Caki2 (cell line): Measurements from ENCODE around the gene GNRH2. TPM values are rescaled to one million over a fixed set of nuclear protein-coding genes. Genes with fewer than 3 reads are reported as not detected.
A peak's percentile ranks its signal among the peaks of the same experiment; 100 is the strongest.
"Not testable (repeated sequence)": the region's sequence is repeated elsewhere in the genome, so short reads cannot be mapped to it uniquely, and the experiment has no call there.

Experiments
- DNase-seq: peaks from one replicate; pipeline ENCODE4 v3.0.0-alpha.2; 2015; ENCODE audit warnings: low read depth
- in situ Hi-C: cut with HindIII; loops from 2 replicates; pipeline ENCODE4 v1.10.0; 2016; ENCODE audit warnings: low sequenced_read_pairs, low pct_unique_long_range_greater_than_20kb, mixed read lengths
- total RNA-seq: library from RNA; depleted of rRNA; stranded (reverse); fragments of >200 nt; shearing (Covaris generic); gene quantifications from 2 replicates; pipeline ENCODE4 v1.2.3, GENCODE V29; 2014; ENCODE audit warnings: low replicate concordance; rRNA removed

The GNRH2 gene, protein sequence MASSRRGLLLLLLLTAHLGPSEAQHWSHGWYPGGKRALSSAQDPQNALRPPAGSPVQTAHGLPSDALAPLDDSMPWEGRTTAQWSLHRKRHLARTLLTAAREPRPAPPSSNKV
- not detected in 2 replicates for total RNA-seq

DNA sequence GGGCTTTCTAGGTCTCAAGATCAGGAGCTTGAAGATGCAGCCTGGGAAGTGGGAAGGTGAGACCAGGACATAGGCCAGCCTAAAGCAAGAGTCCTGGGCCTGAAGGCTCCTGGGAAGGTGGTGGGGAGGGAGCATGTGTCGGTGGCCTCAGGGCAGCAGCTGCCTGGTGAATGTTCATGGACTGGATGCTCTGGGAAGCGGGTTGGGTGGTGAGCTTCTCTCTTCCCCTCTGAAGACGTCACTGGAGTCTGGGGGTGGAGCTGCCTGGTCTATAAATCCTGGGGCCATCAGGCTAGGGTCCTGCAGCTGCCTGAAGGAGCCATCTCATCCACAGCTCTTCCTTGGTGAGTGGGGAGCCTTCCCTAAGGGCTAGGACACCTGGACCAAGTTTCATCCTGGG, at the start of gene GNRH2:
TSS of gene GNRH2 (plus strand) at position 301 of the 400 bp plus-strand sequence. CDS start 793 bp downstream, outside the sequence.
- DNase-seq, result no peak
- in situ Hi-C loops, result no loop called here

DNA sequence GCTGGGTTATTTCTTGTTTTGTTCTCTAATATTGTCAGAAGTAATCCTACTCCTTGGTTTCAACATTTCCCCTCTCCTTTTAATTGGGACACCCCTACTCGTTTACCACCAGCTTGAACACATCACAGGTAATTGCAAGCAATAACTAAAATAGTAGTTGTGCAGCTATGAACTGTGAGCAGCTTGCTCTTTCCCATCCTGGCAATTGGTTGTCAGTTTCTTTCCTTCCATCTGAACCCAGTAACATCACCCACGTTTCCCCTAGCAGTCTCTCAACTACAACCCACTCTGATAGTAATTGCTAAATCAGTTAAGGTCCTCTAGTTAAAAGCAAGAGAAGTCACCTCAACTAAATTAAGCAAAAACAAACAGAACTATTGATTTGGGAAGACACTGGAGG, 47.6 kb upstream of the GNRH2 start:
- in situ Hi-C loops, result no loop called here
- DNase-seq, result no peak

DNA sequence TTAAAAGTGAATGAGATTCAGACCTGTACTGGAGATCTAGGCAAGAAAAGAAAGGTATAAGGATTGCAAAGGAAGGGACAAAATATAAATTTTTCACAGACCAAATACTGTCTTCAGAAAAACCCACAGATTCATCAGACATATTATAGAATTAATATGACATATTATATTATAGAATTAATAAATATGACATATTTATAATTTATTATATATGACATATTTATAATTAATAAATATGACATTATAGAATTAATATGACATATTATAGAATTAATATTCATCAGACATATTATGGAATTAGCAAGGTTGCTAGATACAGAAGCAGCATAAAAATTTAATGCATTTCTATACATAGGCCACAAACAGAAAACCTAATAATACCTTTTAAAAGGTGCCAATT, 44.7 kb upstream of the GNRH2 start:
- DNase-seq, result no peak
- in situ Hi-C loops, result no loop called here

DNA sequence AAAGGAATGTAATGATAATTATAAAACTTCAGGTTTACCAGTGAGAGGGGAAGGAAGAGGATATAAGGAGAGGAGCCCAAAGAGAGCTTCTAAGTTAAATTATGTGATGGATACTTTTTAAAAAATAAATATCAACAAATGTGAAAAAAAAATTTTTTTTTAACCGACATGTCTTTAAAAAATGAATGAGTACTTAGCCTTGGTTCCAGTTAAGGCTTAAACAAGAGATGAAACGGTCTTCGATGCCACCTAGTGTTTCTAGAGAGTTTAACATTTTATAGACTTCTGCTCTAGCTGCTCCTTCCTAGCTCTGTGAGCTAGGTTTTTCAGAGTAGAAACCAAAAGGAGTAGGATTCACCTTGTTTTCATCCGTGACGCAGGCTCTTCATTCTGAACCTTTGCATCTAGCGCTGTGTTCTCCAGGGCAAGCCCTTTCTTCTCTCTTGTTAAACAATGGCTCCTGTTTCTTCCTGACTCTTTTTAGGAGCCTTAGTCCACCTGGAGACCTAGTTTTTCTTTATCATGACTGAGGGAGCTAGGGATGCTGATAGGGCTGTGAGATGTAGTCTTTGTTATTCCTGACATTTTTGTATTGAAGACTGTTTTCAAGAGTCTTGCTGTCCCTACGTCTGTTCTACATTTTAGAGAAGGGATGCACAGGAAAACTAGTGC, 42.4 kb upstream of the GNRH2 start:
- DNase-seq, result peak; percentile 48
- in situ Hi-C loops, result no loop called here

DNA sequence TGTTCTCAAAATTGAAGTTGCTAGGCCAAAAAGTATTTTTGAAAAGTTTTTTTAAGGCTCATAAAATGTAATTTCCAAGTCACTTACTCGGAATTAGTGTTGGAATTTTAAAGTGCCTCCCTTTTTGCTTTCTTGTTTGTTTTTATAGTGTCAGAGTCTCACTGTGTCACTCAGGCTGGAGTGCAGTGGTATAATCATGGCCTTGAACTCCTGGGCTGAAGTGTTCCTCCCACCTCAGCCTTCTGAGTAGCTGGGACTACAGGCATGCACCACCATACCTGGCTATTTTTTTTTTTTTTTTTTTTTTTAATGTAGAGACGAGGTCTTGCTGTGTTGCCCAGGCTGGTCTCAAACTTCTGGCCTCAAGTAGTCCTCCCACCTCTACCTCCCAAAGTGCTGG, 40.0 kb upstream of the GNRH2 start:
- in situ Hi-C loops, result no loop called here

DNA sequence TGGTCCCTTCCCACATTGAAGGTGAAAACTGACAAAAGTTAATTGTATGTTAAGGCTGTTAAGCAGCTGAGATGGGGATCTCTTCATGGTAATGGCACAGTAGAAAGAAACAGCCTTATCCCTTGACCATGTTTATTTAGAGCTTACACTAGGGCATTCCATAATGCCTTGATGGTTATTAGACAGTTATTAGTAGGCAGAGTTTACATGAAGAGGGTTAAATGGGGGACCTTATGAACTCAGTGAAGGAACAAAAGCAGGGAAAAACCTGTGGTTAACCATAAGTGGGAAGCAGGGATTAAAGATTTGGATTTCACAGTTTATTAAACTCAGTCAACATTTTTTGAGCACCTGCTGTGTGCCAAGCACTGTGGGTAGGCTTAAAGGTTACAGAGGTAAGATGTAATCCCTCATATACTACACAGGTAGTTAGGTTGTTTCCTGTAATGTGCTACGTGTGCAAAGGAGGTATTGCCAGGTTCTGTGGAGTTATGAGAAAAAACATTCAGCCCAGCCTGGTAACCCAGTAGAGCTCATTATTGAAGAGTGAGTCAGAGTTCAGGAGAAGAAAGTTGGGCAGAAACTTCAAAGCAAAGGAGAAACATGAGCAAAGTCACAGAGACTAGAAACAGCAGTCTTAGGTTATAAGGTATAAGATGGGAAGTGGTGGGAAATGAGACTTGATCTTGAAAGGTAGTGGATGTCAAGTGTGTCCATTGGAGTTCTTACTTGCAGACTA, 32.3 kb upstream of the GNRH2 start:
- peak; percentile 11 for DNase-seq
- in situ Hi-C loops, result no loop called here

More for the DNA sequence above, 40.0 kb upstream of the GNRH2 start:
- DNase-seq, result no peak

DNA sequence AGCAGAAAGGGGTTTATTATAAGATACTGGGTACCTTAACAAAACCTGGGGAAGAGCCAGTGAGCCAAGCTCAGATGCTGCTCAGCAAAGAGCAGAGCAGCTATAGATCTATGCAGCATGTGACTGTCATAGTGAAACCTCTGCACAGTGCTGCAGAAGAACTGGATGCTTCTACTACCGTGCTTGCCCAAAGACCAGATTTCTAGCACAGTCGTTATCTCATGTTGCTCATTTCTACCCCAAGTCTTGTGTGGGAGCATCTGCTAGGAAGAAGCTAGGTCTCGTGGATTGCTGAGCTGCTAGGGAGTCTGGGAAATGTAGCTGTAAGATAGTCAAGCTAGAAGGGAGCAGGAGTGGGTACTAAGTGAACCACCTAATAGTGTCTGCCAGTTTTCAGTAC, 31.7 kb upstream of the GNRH2 start:
- in situ Hi-C loops, result no loop called here
- no peak for DNase-seq

DNA sequence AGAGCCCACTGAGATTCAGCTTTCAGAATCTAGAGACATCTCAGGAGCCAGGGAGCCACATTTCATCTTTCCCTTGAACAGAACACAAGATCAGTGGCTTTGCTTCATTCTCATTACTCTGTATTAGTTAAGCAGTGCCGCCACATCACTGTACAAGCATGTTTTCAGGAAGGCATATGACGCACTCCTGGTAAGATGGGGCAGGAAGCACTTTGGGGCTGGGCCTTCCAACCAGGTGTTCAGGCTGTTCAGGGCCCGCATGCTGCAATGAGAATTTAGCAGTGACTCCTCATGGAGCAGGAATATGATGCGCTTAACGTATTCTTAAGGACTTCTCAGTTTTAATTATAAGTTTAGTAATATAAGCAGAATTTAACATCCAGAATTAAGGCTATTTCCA, 29.7 kb upstream of the GNRH2 start:
- in situ Hi-C loops, result no loop called here
- no peak for DNase-seq

DNA sequence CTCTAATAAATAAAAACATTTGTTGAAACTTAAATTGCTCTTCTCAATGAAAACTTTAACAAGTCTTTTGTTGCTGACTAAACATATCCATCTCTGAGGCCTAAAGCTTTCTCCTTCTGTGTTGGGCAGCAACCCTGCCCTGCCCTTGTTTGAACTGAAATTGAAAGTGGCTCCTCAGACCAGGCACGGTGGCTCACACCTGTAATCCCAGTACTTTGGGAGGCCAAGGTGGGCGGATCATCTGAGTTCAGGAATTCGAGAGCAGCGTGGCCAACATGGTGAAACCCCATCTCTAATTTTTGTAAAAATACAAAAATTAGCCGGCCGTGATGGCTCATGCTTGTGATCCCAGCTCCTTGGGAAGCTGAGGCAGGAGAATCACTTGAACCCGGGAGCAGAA, 29.2 kb upstream of the GNRH2 start:
- no peak for DNase-seq
- in situ Hi-C loops, result no loop called here

DNA sequence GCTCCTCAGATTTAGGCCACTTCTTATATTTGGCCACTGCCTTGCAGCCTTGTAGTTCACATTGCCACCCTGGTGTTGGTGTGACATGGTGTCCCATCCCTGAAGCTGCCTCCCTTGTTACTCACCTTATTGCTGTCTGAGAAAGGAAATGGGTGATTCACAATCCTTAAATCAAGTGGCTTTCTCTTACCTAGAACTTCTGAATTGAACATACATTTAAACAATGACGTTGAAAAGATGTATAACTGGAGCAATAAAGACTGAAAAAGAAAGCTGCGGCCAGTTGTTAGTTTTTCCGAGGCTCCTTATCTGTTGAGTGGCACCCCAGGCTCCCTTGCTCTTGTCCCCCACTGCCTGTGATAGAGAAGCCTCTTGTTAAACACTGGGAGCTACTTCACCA, 28.8 kb upstream of the GNRH2 start:
- no peak for DNase-seq
- in situ Hi-C loops, result no loop called here

DNA sequence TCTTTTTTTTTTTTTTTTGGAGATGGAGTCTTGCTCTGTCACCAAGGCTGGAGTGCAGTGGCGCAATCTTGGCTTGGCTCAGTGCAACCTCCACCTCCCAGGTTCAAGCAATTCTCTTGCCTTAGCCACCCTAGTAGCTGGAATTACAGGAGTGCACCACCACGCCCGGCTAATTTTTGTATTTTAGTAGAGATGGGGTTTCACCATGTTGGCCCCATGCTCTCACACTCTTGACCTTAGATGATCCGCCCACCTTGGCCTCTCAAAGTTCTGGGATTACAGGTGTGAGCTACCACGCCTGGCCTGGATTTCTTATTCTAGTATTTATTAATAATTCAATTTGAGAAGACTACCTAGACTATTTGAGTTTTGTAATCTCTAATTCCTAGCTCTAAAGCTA, 28.1 kb upstream of the GNRH2 start:
- in situ Hi-C loops, result not testable (repeated sequence)

DNA sequence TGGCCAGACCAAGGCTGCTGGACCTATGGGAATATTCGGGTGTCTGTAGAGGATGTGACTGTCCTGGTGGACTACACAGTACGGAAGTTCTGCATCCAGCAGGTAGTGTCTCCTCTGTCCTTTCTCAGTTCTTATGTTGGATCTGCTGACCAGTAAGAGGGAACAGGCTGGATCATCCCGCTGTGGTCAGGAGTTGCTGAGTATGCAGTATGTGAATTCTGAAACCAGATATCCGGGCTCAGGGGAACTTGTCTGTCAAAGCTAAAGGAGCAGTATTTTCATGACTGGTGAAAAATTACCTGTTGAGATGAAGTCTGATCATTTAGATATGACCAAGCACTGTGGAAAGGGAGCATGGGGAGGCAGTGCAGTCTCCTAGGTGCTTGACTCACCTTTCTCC, 22.1 kb upstream of the GNRH2 start:
- DNase-seq, result no peak
- in situ Hi-C loops, result no loop called here

More for the DNA sequence above, 28.1 kb upstream of the GNRH2 start:
- not testable (repeated sequence) for DNase-seq

DNA sequence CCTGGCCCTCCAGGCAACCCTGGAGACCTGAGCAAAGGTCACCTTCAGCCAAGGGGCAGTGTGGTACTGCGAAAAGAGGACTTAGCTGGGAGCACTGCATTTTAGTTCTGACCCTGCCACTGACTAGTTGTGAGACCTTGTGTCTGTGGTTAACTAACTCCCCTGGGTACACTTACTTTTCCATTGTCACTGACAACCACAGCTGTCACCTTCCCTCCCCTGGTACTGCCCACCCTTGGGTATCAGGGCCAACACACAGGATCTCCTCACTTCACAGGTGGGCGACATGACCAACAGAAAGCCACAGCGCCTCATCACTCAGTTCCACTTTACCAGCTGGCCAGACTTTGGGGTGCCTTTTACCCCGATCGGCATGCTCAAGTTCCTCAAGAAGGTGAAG, 21.6 kb upstream of the GNRH2 start:
- in situ Hi-C loops, result no loop called here
- no peak for DNase-seq

DNA sequence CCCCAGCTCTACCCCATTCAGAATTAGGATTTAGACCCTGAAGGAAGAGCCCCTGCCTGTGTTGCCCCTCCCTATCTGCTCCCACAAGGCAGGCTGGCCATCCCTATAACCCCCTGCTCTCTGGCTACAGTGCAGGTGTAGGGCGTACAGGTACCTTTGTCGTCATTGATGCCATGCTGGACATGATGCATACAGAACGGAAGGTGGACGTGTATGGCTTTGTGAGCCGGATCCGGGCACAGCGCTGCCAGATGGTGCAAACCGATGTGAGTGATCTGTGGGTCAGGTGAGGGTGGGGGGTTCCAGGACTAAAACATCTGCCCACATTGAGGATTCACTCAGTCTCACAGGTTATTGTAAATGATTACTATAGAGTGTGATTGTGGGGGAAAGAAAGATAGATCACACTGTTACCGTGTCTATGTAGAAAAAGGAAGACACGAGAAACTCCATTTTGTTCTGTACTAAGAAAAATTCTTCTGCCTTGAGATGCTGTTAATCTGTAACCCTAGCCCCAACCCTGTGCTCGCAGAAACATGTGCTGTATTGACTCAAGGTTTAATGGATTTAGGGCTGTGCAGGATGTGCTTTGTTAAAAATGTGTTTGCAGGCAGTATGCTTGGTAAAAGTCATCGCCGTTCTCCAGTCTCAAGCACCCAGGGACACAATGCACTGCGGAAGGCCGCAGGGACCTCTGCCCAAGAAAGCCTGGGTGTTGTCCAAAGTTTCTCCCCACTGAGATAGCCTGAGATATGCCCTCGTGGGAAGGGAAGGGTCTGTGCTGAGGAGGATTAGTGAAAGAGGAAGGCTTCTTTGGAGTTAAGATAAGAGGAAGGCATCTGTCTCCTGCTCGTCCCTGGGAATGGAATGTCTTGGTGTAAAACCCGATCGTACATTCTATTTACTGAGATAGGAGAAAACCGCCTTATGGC, 20.6 kb upstream of the GNRH2 start:
- DNase-seq, in situ Hi-C loops: not testable (repeated sequence)

DNA sequence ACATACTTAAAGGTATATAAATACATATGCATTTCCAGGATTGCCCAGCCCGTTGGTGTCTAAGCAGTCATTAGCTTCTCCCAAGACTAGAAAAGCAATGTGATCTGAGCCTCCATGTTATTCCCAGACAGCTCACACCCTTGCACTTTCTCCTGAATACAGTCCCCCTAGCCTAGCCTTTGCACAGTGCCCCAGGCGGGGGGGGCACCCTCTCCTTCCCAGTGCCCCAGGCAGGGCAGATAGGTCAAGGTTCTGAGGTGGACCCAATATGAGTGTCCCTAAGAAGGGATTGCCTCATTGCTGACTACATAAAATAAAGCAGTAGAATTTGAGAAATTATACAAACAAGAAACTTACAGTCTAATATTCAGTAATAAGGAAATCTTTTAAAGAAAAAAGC, 15.4 kb upstream of the GNRH2 start:
- in situ Hi-C loops, result no loop called here
- no peak for DNase-seq

DNA sequence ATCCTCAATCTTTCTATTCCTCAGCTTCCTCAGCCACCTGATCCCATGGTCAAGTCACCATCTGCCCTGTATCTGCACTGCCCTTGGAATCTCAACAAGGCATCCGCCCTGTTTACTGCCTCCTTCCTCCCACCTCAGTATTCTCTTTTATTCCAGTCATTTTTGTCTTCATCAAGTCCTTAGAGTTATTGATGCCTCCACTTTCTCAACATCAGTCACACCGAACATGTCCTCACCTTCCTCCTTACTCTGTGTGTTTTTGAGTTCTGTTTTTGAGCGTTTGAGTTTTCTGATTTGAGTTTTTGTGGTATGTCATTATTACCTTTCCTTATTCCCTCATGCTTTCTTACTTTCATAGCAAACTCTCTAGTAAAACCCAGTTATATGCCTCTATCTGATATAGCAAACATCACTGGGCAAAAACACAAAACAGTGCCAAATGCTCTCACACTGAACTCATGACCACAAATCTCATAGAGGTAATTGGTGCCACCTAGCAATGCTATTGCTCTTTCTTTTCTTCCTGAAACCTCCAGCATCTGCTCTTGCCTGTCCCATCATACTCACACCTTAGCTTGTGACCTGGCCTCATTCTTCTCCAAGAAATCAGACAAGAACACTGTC, 11.8 kb upstream of the GNRH2 start:
- no peak for DNase-seq
- in situ Hi-C loops, result no loop called here

DNA sequence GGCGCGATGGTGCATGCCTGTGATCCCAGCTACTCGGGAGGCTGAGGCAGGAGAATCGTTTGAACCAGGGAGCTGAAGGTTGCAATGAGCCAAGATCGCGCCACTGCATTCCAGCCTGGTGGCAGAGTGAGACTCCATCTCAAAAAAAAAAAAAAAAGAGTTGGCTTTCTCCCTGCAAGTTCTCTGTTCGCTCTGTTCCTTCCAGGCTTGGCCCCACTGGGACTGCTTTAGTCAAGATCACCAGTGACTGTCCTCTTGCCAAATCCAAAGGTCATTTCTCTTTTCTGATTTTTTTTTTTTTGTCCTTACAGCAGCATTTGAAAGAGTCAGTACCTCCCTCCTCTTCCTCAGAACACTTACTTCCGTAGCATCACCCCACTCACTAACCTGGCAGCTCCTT, 10.8 kb upstream of the GNRH2 start:
- in situ Hi-C loops, result no loop called here
- DNase-seq, result no peak

DNA sequence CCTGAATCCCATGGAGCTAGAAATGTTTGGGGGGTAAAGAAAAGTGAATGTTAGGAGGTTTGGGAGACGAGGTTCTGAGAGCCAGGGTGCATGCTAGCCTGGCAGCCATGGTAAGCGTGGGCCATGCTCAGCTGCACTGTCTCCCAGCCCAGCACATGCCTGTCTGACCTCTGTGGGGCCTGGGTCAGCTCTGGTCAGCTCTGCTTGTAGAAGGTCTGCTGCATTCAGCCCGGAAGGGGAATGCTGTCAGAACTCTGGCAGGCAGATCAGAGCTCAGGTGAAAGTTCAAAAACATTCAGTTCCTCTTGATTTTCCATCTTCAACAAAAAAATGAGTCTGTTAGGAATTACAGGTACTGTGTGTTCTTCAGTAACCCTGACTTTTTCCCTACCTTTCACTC, 5.8 kb upstream of the GNRH2 start:
- in situ Hi-C loops, result no loop called here
- DNase-seq, result no peak
